IMR-90 (cell line): ENCODE measurements around the gene PTPRCAP. TPM values are rescaled to one million over a fixed set of nuclear protein-coding genes. Genes with fewer than 3 reads are reported as not detected.
A peak's percentile ranks its signal among the peaks of the same experiment; 100 is the strongest.

ENCODE experiments used
- ATAC-seq: fragments of 200-7000 bp; cut with Tn5 transposase; 2 replicates; pipeline ENCODE4 v1.9.1; 2020; ENCODE audit warnings: low read depth, mild to moderate bottlenecking, moderate library complexity
- BruUV-seq: library from RNA; stranded (reverse); fragments of 400-500 nt; replicated peaks from 2 replicates; lab custom pipeline; 2021; lab: Mats Ljungman, UMichigan
- CTCF ChIA-PET: fragments of 300-600 bp; formaldehyde crosslinking; extraction: SDS; loops from one replicate; lab custom pipeline; 2021; ENCODE audit warnings: antibody characterized with exemption; lab: Yijun Ruan, JAX
- POLR2A ChIA-PET: fragments of 300-600 bp; sonication (Branson Sonifier 250); formaldehyde crosslinking; loops from one replicate; lab custom pipeline; 2022; ENCODE audit warnings: antibody characterized with exemption; ENCODE audit not compliant: unreplicated experiment; lab: Charles Lee
- DNase-seq: peaks from one replicate; pipeline ENCODE4 v3.0.0; 2013
- H2AFZ ChIP-seq: replicated peaks from 2 replicates; pipeline ENCODE3; 2013; ENCODE audit warnings: low read length, mild to moderate bottlenecking; ENCODE audit not compliant: poor library complexity
- H2AK5ac ChIP-seq: 2 replicates; pipeline ENCODE4 v1.6.1; 2013; ENCODE audit warnings: low read depth, low read length, inconsistent platforms
- H2AK9ac ChIP-seq: replicated peaks from 2 replicates; pipeline ENCODE3; 2013; ENCODE audit warnings: mild to moderate bottlenecking, low read depth, low read length, moderate library complexity; ENCODE audit not compliant: poor library complexity
- H2BK120ac ChIP-seq: 2 replicates; pipeline ENCODE4 v1.6.1; 2013; ENCODE audit warnings: low read depth, low read length, inconsistent platforms
- H2BK15ac ChIP-seq: 3 replicates; pipeline ENCODE4 v1.6.1; 2013; ENCODE audit warnings: low read depth, low read length, inconsistent platforms
- H2BK20ac ChIP-seq: 2 replicates; pipeline ENCODE4 v1.6.1; 2013; ENCODE audit warnings: low read depth, mild to moderate bottlenecking, inconsistent platforms, low read length, moderate library complexity
- H2BK5ac ChIP-seq: 2 replicates; pipeline ENCODE4 v1.6.1; 2013; ENCODE audit warnings: mild to moderate bottlenecking, low read depth, low read length, inconsistent platforms; ENCODE audit not compliant: poor library complexity, severe bottlenecking
- H3K14ac ChIP-seq: replicated peaks from 2 replicates; pipeline ENCODE4 v1.6.1; 2013; ENCODE audit warnings: low read depth, low read length, inconsistent platforms
- H3K18ac ChIP-seq: 2 replicates; pipeline ENCODE4 v1.6.1; 2013; ENCODE audit warnings: low read depth, low read length, control low read depth
- H3K23ac ChIP-seq: 2 replicates; pipeline ENCODE4 v1.6.1; 2013; ENCODE audit warnings: low read depth, low read length, inconsistent platforms
- H3K27ac ChIP-seq: 2 replicates; pipeline ENCODE4 v1.5.1; 2013; ENCODE audit warnings: mild to moderate bottlenecking, control low read depth, low read length; ENCODE audit not compliant: insufficient read depth
- H3K27me3 ChIP-seq: 2 replicates; pipeline ENCODE4 v1.6.1; 2013; ENCODE audit warnings: low read length; ENCODE audit not compliant: control insufficient read depth, insufficient read depth
- H3K36me3 ChIP-seq: 2 replicates; pipeline ENCODE4 v1.6.1; 2013; ENCODE audit warnings: low read length, mixed read lengths; ENCODE audit not compliant: control insufficient read depth, insufficient read depth
- H3K4ac ChIP-seq: 2 replicates; pipeline ENCODE4 v1.6.1; 2013; ENCODE audit warnings: low read depth, low read length, inconsistent platforms
- H3K4me1 ChIP-seq: 2 replicates; pipeline ENCODE4 v1.6.1; 2013; ENCODE audit warnings: low read length, mixed read lengths; ENCODE audit not compliant: control insufficient read depth, insufficient read depth
- H3K4me2 ChIP-seq: 2 replicates; pipeline ENCODE4 v1.6.1; 2013; ENCODE audit warnings: low read depth, mild to moderate bottlenecking, control low read depth, low read length, moderate library complexity
- H3K4me3 ChIP-seq: 2 replicates; pipeline ENCODE4 v1.5.1; 2013; ENCODE audit warnings: low read depth, mild to moderate bottlenecking, control low read depth, low read length, moderate library complexity; ENCODE audit not compliant: insufficient read depth
- H3K56ac ChIP-seq: 2 replicates; pipeline ENCODE4 v1.6.1; 2013; ENCODE audit warnings: low read length, inconsistent platforms; ENCODE audit not compliant: insufficient read depth; ENCODE audit errors: extremely low read depth
- H3K79me1 ChIP-seq, 2 experiments: 2 replicates each; pipeline ENCODE4 v1.6.1; 2013; ENCODE audit warnings: low read length in 2 of 2, inconsistent platforms in 1 of 2, low read depth in 1 of 2
- H3K9ac ChIP-seq: 2 replicates; pipeline ENCODE4 v1.6.1; 2013; ENCODE audit warnings: low read depth, low read length, control low read depth
- H3K9me1 ChIP-seq: 2 replicates; pipeline ENCODE4 v1.6.1; 2013; ENCODE audit warnings: low read length, inconsistent platforms; ENCODE audit not compliant: insufficient read depth
- H3K9me3 ChIP-seq: 2 replicates; pipeline ENCODE4 v1.6.1; 2013; ENCODE audit warnings: low read length; ENCODE audit not compliant: control insufficient read depth, insufficient read depth
- H4K20me1 ChIP-seq: 2 replicates; pipeline ENCODE4 v1.6.1; 2013; ENCODE audit warnings: low read length, inconsistent platforms; ENCODE audit not compliant: insufficient read depth
- H4K5ac ChIP-seq: 2 replicates; pipeline ENCODE4 v1.6.1; 2013; ENCODE audit warnings: mild to moderate bottlenecking, low read depth, low read length, control low read depth
- H4K8ac ChIP-seq, 2 experiments: 2 replicates each; pipeline ENCODE4 v1.6.1; 2013; ENCODE audit warnings: low read depth in 2 of 2, low read length in 2 of 2, control low read depth in 1 of 2, inconsistent platforms in 1 of 2
- H4K91ac ChIP-seq: 2 replicates; pipeline ENCODE4 v1.6.1; 2013; ENCODE audit warnings: low read depth, low read length, inconsistent platforms; ENCODE audit not compliant: insufficient read depth
- BHLHE40 ChIP-seq: fragments of 150-350 bp; IDR thresholded peaks from 2 replicates; pipeline ENCODE4 v1.6.1; 2016; ENCODE audit warnings: mild to moderate bottlenecking, low read depth, low read length
- CEBPB ChIP-seq: IDR thresholded peaks from 2 replicates; pipeline ENCODE4 v1.6.1; 2012; ENCODE audit warnings: low read depth, low read length, improper control_type of control experiment
- CHD1 ChIP-seq: IDR thresholded peaks from 2 replicates; pipeline ENCODE4 v1.6.1; 2012; ENCODE audit warnings: low read depth, low read length, improper control_type of control experiment
- FOS ChIP-seq: fragments of 150-350 bp; IDR thresholded peaks from 2 replicates; pipeline ENCODE4 v1.6.1; 2016; ENCODE audit warnings: low read depth, low read length
- MAZ ChIP-seq: IDR thresholded peaks from 2 replicates; pipeline ENCODE4 v1.6.1; 2012; ENCODE audit warnings: low read depth, mild to moderate bottlenecking, low read length, improper control_type of control experiment, moderate library complexity, borderline replicate concordance
- MXI1 ChIP-seq: IDR thresholded peaks from 2 replicates; pipeline ENCODE4 v1.6.1; 2012; ENCODE audit warnings: low read depth, mild to moderate bottlenecking, low read length, moderate library complexity, borderline replicate concordance
- POLR2A ChIP-seq: IDR thresholded peaks from 2 replicates; pipeline ENCODE4 v1.6.1; 2012; ENCODE audit warnings: mild to moderate bottlenecking, low read depth, low read length
- RAD21 ChIP-seq: IDR thresholded peaks from 2 replicates; pipeline ENCODE4 v1.6.1; 2012; ENCODE audit warnings: low read length, improper control_type of control experiment
- RFX5 ChIP-seq: IDR thresholded peaks from 2 replicates; pipeline ENCODE4 v1.8.0; 2012; ENCODE audit warnings: low read depth, mild to moderate bottlenecking, low read length, moderate library complexity
- SMC3 ChIP-seq: fragments of 150-350 bp; IDR thresholded peaks from 2 replicates; pipeline ENCODE4 v1.6.1; 2016; ENCODE audit warnings: low read depth, mild to moderate bottlenecking, antibody characterized with exemption, low read length, moderate library complexity
- WGBS, 2 experiments: methylation state at CpG; one replicate each; pipeline versions ENCODE4 v1.1.5 to v1.1.7; 2013; ENCODE audit warnings: missing lambda C conversion rate in 2 of 2; ENCODE audit not compliant: insufficient read length in 1 of 2; ENCODE audit errors: extremely low coverage in 2 of 2; 5-methylcytosine and 5-hydroxymethylcytosine counted together
- dilution Hi-C: fragments of 300-500 bp; cut with HindIII; formaldehyde crosslinking; loops from one replicate; pipeline ENCODE4 v1.14.3; 2018; ENCODE audit warnings: low sequenced_read_pairs; ENCODE audit not compliant: unreplicated experiment
- in situ Hi-C: fragments of 300-500 bp; cut with MboI; formaldehyde crosslinking; loops from 3 replicates; pipeline ENCODE4 v1.14.3; 2019; ENCODE audit warnings: low sequenced_read_pairs, inconsistent platforms, mixed read lengths
- intact Hi-C: fragments of 100-400 bp; cut with micrococcal nuclease; formaldehyde crosslinking; loops from 2 replicates; pipeline ENCODE4 v1.10.0; 2022
- polyA plus RNA-seq, 3 experiments: library from polyadenylated mRNA; depleted of rRNA; stranded (reverse); fragments of >200 nt; gene quantifications; 2 replicates each; pipeline ENCODE4 v1.2.3, GENCODE V29; 2012; ENCODE audit warnings: low replicate concordance in 1 of 3
- total RNA-seq: library from RNA; depleted of rRNA; stranded (reverse); fragments of >200 nt; gene quantifications from 2 replicates; pipeline ENCODE4 v1.2.3, GENCODE V29; 2012

PTPRCAP gene
- total and polyA plus RNA-seq, 2 of the 4 experiments (the other 2 are of a cell fraction), result 0.24 TPM; not detected in 1

DNA sequence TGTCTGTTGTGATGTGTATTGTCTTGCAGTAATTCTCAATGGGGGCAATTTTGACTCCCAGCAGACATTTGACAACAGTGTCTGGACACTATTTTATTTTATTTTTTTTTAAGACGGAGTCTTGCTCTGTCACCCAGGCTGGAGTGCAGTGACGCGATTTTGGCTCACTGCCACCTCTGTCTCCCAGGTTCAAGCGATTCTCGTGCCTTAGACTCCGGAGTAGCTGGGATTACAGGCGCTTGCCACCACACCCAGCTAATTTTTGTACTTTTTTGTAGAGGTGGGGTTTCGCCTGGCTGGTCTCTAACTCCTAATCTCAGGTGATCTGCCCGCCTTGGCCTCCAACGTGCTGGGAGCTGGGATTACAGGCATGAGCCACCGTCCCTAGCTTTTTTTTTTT is 7.8 kb downstream of the PTPRCAP start:
- no peak for DNase-seq
- intact Hi-C loops, result no loop called here

More for the DNA sequence above, 7.8 kb downstream of the PTPRCAP start:
- Histone ChIP-seq H4K20me1 (no peaks in the 10 kb centered on the region; the same call in 1 of the 2 replicates), H3K18ac (no peak overlapping the region), H3K56ac (no peak overlapping the region), H3K27me3 (no peaks in the 10 kb centered on the region), H2AFZ (no peak overlapping the region), H2AK5ac (no peak overlapping the region), H3K9me1 (peaks cover 8% of the 10 kb centered on the region), H3K4me3 (no peak overlapping the region), H2BK5ac (no peak overlapping the region), H3K14ac (no peak overlapping the region), H2BK15ac (no peak overlapping the region), H2BK20ac (no peak overlapping the region), H3K4me1 (peaks cover 5% of the 10 kb centered on the region), H4K5ac (no peak overlapping the region), H3K36me3 (peaks cover 26% of the 10 kb centered on the region), H4K8ac (peak overlapping the region in 1 of 2 experiments; percentile 2; a peak in 1 of 4 replicates), H3K27ac (no peak overlapping the region), H2AK9ac (no peak overlapping the region), H3K9ac (no peak overlapping the region), H3K4me2 (no peak overlapping the region), H3K23ac (no peak overlapping the region), H3K9me3 (no peaks in the 10 kb centered on the region), H2BK120ac (no peak overlapping the region), H3K79me1 (peaks cover 11 to 29% of the 10 kb centered on the region in 2 experiments), H3K4ac (no peak overlapping the region), H4K91ac (no peak overlapping the region)
- no peak for ATAC-seq
- no TSS peak for BruUV-seq
- in situ Hi-C loops, result no loop called here
- dilution Hi-C loops, result no loop called here
- ChIA-PET POLR2A (no interaction called here), CTCF (no interaction called here)
- WGBS, 2 experiments, result 100% methylated on average over 3 of the region's 11 CpGs; no CpG with 5 or more reads in 1 of the 2 experiments
- TF ChIP-seq CEBPB (no peak), BHLHE40 (no peak), CHD1 (no peak), FOS (no peak), MAZ (no peak), RFX5 (no peak), SMC3 (no peak), POLR2A (no peak), MXI1 (no peak), RAD21 (no peak)
